HepG2 (cell line): ENCODE results near the gene ALG14. TPM values are rescaled to one million over a fixed set of nuclear protein-coding genes. Genes with fewer than 3 reads are reported as not detected.

ENCODE experiments used
- CBX2 ChIP-seq, 2 experiments: fragments of 200-600 bp in 1 of 2; sonication (generic); formaldehyde crosslinking in 1 of 2; IDR thresholded peaks; 2 replicates each; pipeline versions ENCODE4 v1.7.0 to v1.8.1; 2018 to 2022; ENCODE audit warnings: low read depth in 2 of 2, low read length in 1 of 2, mild to moderate bottlenecking in 1 of 2, missing genetic modification reagents in 1 of 2
- HMG20A ChIP-seq: IDR thresholded peaks from 2 replicates; pipeline ENCODE4 v1.6.1; 2016; ENCODE audit warnings: borderline replicate concordance
- HNRNPH1 ChIP-seq: fragments of 200-400 bp; formaldehyde crosslinking; optimal IDR thresholded peaks from 2 replicates; pipeline ENCODE3; 2017; ENCODE audit warnings: mild to moderate bottlenecking, low read depth, low read length
- IKZF4 ChIP-seq: sonication (generic); formaldehyde crosslinking; IDR thresholded peaks from 2 replicates; pipeline ENCODE4 v1.5.1; 2020; ENCODE audit warnings: borderline replicate concordance, mild to moderate bottlenecking, low read depth, missing genetic modification reagents; ENCODE audit errors: not compliant biosample characterization
- PAF1 ChIP-seq: IDR thresholded peaks from 2 replicates; pipeline ENCODE4 v1.6.1; 2016; ENCODE audit warnings: missing genetic modification reagents, missing compliant biosample characterization
- PHF20 ChIP-seq: sonication (generic); formaldehyde crosslinking; IDR thresholded peaks from 2 replicates; pipeline ENCODE4 v1.5.0; 2020; ENCODE audit warnings: mild to moderate bottlenecking, missing genetic modification reagents
- REPIN1 ChIP-seq: sonication (generic); formaldehyde crosslinking; IDR thresholded peaks from 2 replicates; pipeline ENCODE4 v1.8.0; 2022; ENCODE audit warnings: missing genetic modification reagents, low read depth, mild to moderate bottlenecking, borderline replicate concordance
- ZNF383 ChIP-seq: sonication (generic); formaldehyde crosslinking; IDR thresholded peaks from 2 replicates; pipeline ENCODE4 v1.4.0; 2020; ENCODE audit warnings: missing genetic modification reagents, mild to moderate bottlenecking, borderline replicate concordance
- ZNF484 ChIP-seq: sonication (generic); formaldehyde crosslinking; IDR thresholded peaks from 2 replicates; pipeline ENCODE4 v1.5.1; 2020; ENCODE audit warnings: mild to moderate bottlenecking, low read depth, missing genetic modification reagents, borderline replicate concordance
- ZNF616 ChIP-seq: sonication (generic); formaldehyde crosslinking; IDR thresholded peaks from 2 replicates; pipeline ENCODE4 v1.5.0; 2020; ENCODE audit warnings: low read depth, mild to moderate bottlenecking, missing genetic modification reagents
- ZNF792 ChIP-seq: IDR thresholded peaks from 2 replicates; pipeline ENCODE4 v1.6.1; 2016
- polyA plus RNA-seq, 8 experiments: library from polyadenylated mRNA; depleted of rRNA in 3 of 8; stranded (reverse) in 7 of 8; unstranded in 1 of 8; fragments of >200 nt; fragmentation: Illumina TruSeq in 4 of 8; extraction: Trizol in 4 of 8; gene quantifications; 2 replicates each; pipeline versions ENCODE4 v1.2.1 to v1.2.3, GENCODE V29; 2011 to 2016; ENCODE audit warnings: low read depth in 4 of 8, missing spikeins in 1 of 8, mixed read lengths in 1 of 8; ENCODE audit not compliant: insufficient read depth in 1 of 8
- total RNA-seq, 5 experiments: library from RNA; depleted of rRNA; stranded (reverse); fragments of >200 nt; fragmentation: Illumina TruSeq; extraction: Trizol; gene quantifications; 2 replicates each; pipeline ENCODE4 v1.2.3, GENCODE V29; 2016; ENCODE audit warnings: low read depth in 1 of 5
- TF ChIP-seq, protein P1 (sequence below): sonication (generic); formaldehyde crosslinking; IDR thresholded peaks from 2 replicates; pipeline ENCODE4 v1.4.0; 2020; ENCODE audit warnings: mild to moderate bottlenecking, missing genetic modification reagents, borderline replicate concordance
- TF ChIP-seq, protein P2 (sequence below), 2 experiments: sonication (generic) in 1 of 2; formaldehyde crosslinking in 1 of 2; IDR thresholded peaks; 2 replicates each; pipeline versions ENCODE4 v1.6.1 to v1.9.0; 2014 to 2022; ENCODE audit warnings: antibody characterized with exemption in 1 of 2, borderline replicate concordance in 1 of 2, inconsistent platforms in 1 of 2, low read depth in 1 of 2, missing genetic modification reagents in 1 of 2
- TF ChIP-seq, protein P3 (sequence below): sonication (generic); formaldehyde crosslinking; IDR thresholded peaks from 2 replicates; pipeline ENCODE4 v1.4.0; 2020; ENCODE audit warnings: missing genetic modification reagents, borderline replicate concordance

Gene ALG14
- total and polyA plus RNA-seq, 2 of the 13 experiments (the other 11 are each of a cell fraction or from before 2014, with no cell fraction given), result 4.5 to 12.7 TPM

DNA sequence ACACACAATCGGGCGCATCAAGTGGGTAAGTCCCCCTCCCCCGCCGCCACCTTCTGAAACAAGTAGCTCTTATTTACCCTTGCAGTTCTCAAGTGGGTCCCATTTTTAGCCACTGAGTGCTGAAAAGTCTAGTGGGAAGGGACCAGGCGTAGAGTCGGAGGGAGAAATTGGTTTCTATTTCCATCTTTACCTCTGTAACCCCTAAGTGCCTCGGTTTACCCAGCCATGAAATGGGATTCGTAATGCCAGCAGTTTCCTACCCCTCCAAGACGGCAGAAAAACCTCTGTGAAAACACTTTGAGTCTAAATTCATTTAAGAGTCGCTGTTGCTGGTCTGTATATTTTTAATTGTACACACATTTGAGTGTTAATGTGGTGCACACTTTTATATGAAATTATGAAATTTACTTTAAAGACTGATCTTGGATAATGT lies 45.3 kb upstream of the ALG14 start (continued):
- TF ChIP-seq, protein P1, sequence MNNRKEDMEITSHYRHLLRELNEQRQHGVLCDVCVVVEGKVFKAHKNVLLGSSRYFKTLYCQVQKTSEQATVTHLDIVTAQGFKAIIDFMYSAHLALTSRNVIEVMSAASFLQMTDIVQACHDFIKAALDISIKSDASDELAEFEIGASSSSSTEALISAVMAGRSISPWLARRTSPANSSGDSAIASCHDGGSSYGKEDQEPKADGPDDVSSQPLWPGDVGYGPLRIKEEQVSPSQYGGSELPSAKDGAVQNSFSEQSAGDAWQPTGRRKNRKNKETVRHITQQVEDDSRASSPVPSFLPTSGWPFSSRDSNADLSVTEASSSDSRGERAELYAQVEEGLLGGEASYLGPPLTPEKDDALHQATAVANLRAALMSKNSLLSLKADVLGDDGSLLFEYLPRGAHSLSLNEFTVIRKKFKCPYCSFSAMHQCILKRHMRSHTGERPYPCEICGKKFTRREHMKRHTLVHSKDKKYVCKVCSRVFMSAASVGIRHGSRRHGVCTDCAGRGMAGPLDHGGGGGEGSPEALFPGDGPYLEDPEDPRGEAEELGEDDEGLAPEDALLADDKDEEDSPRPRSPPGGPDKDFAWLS (CRISPR knock-in tag), result no peak
- TF ChIP-seq CBX2 (IDR thresholded peaks at IDR 0.05; ENCODE audit: low read depth, low read length) (0 out of 2 replicates have a peak, but pooled peaks have one; percentile 70), CBX2 (CRISPR knock-in tag; IDR thresholded peaks at IDR 0.05; ENCODE audit: low read depth) (no peak), HMG20A (CRISPR knock-in tag) (no peak), PAF1 (CRISPR knock-in tag) (no peak), ZNF484 (CRISPR knock-in tag) (no peak), REPIN1 (CRISPR knock-in tag) (no peak), HNRNPH1 (no peak), ZNF383 (CRISPR knock-in tag) (no peak), ZNF792 (CRISPR knock-in tag) (no peak), PHF20 (CRISPR knock-in tag) (no peak), ZNF616 (CRISPR knock-in tag) (no peak), IKZF4 (CRISPR knock-in tag) (no peak)
- TF ChIP-seq, protein P2, sequence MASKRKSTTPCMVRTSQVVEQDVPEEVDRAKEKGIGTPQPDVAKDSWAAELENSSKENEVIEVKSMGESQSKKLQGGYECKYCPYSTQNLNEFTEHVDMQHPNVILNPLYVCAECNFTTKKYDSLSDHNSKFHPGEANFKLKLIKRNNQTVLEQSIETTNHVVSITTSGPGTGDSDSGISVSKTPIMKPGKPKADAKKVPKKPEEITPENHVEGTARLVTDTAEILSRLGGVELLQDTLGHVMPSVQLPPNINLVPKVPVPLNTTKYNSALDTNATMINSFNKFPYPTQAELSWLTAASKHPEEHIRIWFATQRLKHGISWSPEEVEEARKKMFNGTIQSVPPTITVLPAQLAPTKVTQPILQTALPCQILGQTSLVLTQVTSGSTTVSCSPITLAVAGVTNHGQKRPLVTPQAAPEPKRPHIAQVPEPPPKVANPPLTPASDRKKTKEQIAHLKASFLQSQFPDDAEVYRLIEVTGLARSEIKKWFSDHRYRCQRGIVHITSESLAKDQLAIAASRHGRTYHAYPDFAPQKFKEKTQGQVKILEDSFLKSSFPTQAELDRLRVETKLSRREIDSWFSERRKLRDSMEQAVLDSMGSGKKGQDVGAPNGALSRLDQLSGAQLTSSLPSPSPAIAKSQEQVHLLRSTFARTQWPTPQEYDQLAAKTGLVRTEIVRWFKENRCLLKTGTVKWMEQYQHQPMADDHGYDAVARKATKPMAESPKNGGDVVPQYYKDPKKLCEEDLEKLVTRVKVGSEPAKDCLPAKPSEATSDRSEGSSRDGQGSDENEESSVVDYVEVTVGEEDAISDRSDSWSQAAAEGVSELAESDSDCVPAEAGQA (IDR thresholded peaks at IDR 0.05; ENCODE audit: low read depth), result no peak
- TF ChIP-seq, protein P2 (CRISPR knock-in tag; IDR thresholded peaks at IDR 0.05; ENCODE audit: borderline replicate concordance), result no peak
- TF ChIP-seq, protein P3, sequence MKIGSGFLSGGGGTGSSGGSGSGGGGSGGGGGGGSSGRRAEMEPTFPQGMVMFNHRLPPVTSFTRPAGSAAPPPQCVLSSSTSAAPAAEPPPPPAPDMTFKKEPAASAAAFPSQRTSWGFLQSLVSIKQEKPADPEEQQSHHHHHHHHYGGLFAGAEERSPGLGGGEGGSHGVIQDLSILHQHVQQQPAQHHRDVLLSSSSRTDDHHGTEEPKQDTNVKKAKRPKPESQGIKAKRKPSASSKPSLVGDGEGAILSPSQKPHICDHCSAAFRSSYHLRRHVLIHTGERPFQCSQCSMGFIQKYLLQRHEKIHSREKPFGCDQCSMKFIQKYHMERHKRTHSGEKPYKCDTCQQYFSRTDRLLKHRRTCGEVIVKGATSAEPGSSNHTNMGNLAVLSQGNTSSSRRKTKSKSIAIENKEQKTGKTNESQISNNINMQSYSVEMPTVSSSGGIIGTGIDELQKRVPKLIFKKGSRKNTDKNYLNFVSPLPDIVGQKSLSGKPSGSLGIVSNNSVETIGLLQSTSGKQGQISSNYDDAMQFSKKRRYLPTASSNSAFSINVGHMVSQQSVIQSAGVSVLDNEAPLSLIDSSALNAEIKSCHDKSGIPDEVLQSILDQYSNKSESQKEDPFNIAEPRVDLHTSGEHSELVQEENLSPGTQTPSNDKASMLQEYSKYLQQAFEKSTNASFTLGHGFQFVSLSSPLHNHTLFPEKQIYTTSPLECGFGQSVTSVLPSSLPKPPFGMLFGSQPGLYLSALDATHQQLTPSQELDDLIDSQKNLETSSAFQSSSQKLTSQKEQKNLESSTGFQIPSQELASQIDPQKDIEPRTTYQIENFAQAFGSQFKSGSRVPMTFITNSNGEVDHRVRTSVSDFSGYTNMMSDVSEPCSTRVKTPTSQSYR (CRISPR knock-in tag), result no peak
